MM.1S (cell line): ENCODE measurements around the gene CYS1.

ENCODE experiments used
- DNase-seq: peaks from one replicate; pipeline ENCODE4 v3.0.0-alpha.2; 2015
- H2AFZ ChIP-seq: fragments of 300-600 bp; sonication (generic); 2 replicates; pipeline ENCODE4 v1.6.0; 2016; ENCODE audit warnings: antibody characterized with exemption, low read length
- H3F3A ChIP-seq: fragments of 300-600 bp; sonication (generic); 2 replicates; pipeline ENCODE4 v1.6.1; 2016; ENCODE audit warnings: mild to moderate bottlenecking, antibody characterized with exemption, low read length, moderate library complexity, mixed read lengths; ENCODE audit not compliant: insufficient read depth
- H3K27ac ChIP-seq: fragments of 300-600 bp; sonication (generic); 2 replicates; pipeline ENCODE4 v1.5.1; 2016; ENCODE audit warnings: mild to moderate bottlenecking, low read length
- H3K27me3 ChIP-seq: fragments of 300-600 bp; sonication (generic); replicated peaks from 2 replicates; pipeline ENCODE4 v1.6.0; 2016; ENCODE audit warnings: low read length; ENCODE audit not compliant: insufficient read depth
- H3K36me3 ChIP-seq: fragments of 300-600 bp; sonication (generic); replicated peaks from 2 replicates; pipeline ENCODE4 v1.6.1; 2016; ENCODE audit warnings: mild to moderate bottlenecking, low read length, mixed read lengths; ENCODE audit not compliant: insufficient read depth
- H3K4me1 ChIP-seq: fragments of 300-600 bp; sonication (generic); 2 replicates; pipeline ENCODE4 v1.6.1; 2016; ENCODE audit warnings: low read length, mixed read lengths
- H3K4me2 ChIP-seq: fragments of 300-600 bp; sonication (generic); 2 replicates; pipeline ENCODE4 v1.6.0; 2016; ENCODE audit warnings: low read depth, low read length
- H3K4me3 ChIP-seq: fragments of 300-600 bp; sonication (generic); 2 replicates; pipeline ENCODE4 v1.5.1; 2016; ENCODE audit warnings: low read length, mixed read lengths
- H3K79me2 ChIP-seq: fragments of 300-600 bp; sonication (generic); 2 replicates; pipeline ENCODE4 v1.6.1; 2016; ENCODE audit warnings: mixed run types, low read length, mixed read lengths
- H3K9ac ChIP-seq: fragments of 300-600 bp; sonication (generic); 2 replicates; pipeline ENCODE4 v1.6.1; 2016; ENCODE audit warnings: low read length, mixed read lengths
- H3K9me2 ChIP-seq: fragments of 300-600 bp; sonication (generic); replicated peaks from 2 replicates; pipeline ENCODE4 v1.6.1; 2016; ENCODE audit warnings: mild to moderate bottlenecking, low read length, mixed read lengths; ENCODE audit not compliant: insufficient read depth
- H3K9me3 ChIP-seq: fragments of 300-600 bp; sonication (generic); replicated peaks from 2 replicates; pipeline ENCODE4 v1.6.1; 2016; ENCODE audit warnings: mild to moderate bottlenecking, low read length, mixed read lengths; ENCODE audit not compliant: insufficient read depth
- H4K20me1 ChIP-seq: fragments of 300-600 bp; sonication (generic); 2 replicates; pipeline ENCODE4 v1.6.1; 2016; ENCODE audit warnings: mild to moderate bottlenecking, low read length, moderate library complexity, mixed read lengths; ENCODE audit not compliant: insufficient read depth
- CTCF ChIP-seq: fragments of 300-600 bp; sonication (generic); IDR thresholded peaks from 2 replicates; pipeline ENCODE4 v1.5.1; 2016; ENCODE audit warnings: antibody characterized with exemption, low read length, mixed read lengths
- EZH2 ChIP-seq: fragments of 300-600 bp; sonication (generic); optimal IDR thresholded peaks from 2 replicates; pipeline ENCODE3; 2017; ENCODE audit warnings: low read depth, mild to moderate bottlenecking, antibody characterized with exemption, low read length, mixed read lengths
- EZH2phosphoT487 ChIP-seq: fragments of 300-600 bp; sonication (generic); IDR thresholded peaks from 2 replicates; pipeline ENCODE4 v1.6.1; 2018; ENCODE audit warnings: antibody characterized with exemption, low read length

The CYS1 gene

GRCh38 chr2:10123281-10123680 lies 43.1 kb upstream of the CYS1 start:
- Histone ChIP-seq H3K9ac (peak overlapping the region; percentile 92), H3K4me2 (peak overlapping the region; percentile 85), H4K20me1 (no peaks in the 10 kb centered on the region), H3F3A (peaks cover 69% of the 10 kb centered on the region), H3K4me3 (peak overlapping the region; percentile 77), H3K27me3 (no peaks in the 10 kb centered on the region), H2AFZ (no peak overlapping the region; the same call in 1 of the 2 replicates), H3K36me3 (peaks cover 7% of the 10 kb centered on the region; the same call in 1 of the 2 replicates), H3K9me2 (no peaks in the 10 kb centered on the region), H3K9me3 (no peaks in the 10 kb centered on the region), H3K79me2 (peaks cover 77% of the 10 kb centered on the region), H3K27ac (peak overlapping the region; percentile 91), H3K4me1 (peaks cover 19% of the 10 kb centered on the region)
- no peak for TF ChIP-seq EZH2phosphoT487
- no peak for TF ChIP-seq EZH2
- TF ChIP-seq CTCF = no peak
- DNase-seq = no peak

- no peaks in the 10 kb centered on the region for H3K27me3 ChIP-seq
Measured at GRCh38 chr2:10122500-10123280, 42.5 kb upstream of the CYS1 start, which contains the start of gene RRM2. Gene RRM2 (plus strand): TSS chr2:10122739. CDS start chr2:10122799, 60 bp downstream.

GRCh38 chr2:10120877-10121574 lies 40.8 kb upstream of the CYS1 start:
- peaks cover 50% of the 10 kb centered on the region for H3F3A ChIP-seq
- H3K27ac ChIP-seq = peak overlapping the region; percentile 91
- no peaks in the 10 kb centered on the region for H4K20me1 ChIP-seq
- TF ChIP-seq EZH2phosphoT487 (no peak), EZH2 (no peak), CTCF (no peak)
- H3K9me3 ChIP-seq = no peaks in the 10 kb centered on the region
- H3K27me3 ChIP-seq = no peaks in the 10 kb centered on the region
- H3K36me3 ChIP-seq = 0 out of 2 replicates have a peak, but pooled peaks cover 6% of the 10 kb centered on the region
- peaks cover 16% of the 10 kb centered on the region for H3K4me1 ChIP-seq
- H2AFZ ChIP-seq = peak overlapping the region; percentile 30
- peak overlapping the region; percentile 88 for H3K4me2 ChIP-seq
- H3K9ac ChIP-seq = peak overlapping the region; percentile 92
- DNase-seq = peak; percentile 62
- H3K9me2 ChIP-seq = no peaks in the 10 kb centered on the region
- peak overlapping the region; percentile 77 for H3K4me3 ChIP-seq
- H3K79me2 ChIP-seq = peaks cover 55% of the 10 kb centered on the region

More at GRCh38 chr2:10122500-10123280, 42.5 kb upstream of the CYS1 start, which contains the start of gene RRM2:
- Histone ChIP-seq H3F3A (peaks cover 66% of the 10 kb centered on the region), H3K9me2 (no peaks in the 10 kb centered on the region), H3K9ac (peak within 1 kb of the TSS; percentile 92), H2AFZ (peak within 1 kb of the TSS; percentile 30; the same call in 1 of the 2 replicates), H3K36me3 (peaks cover 6% of the 10 kb centered on the region; the same call in 1 of the 2 replicates), H3K79me2 (peaks cover 71% of the 10 kb centered on the region), H3K9me3 (no peaks in the 10 kb centered on the region), H3K4me2 (peak within 1 kb of the TSS; percentile 88), H3K4me1 (peaks cover 16% of the 10 kb centered on the region), H4K20me1 (no peaks in the 10 kb centered on the region), H3K27ac (peak within 1 kb of the TSS; percentile 91), H3K4me3 (peak within 1 kb of the TSS; percentile 77)
- peak; percentile 95 for DNase-seq
- TF ChIP-seq EZH2phosphoT487 (no peak), EZH2 (no peak), CTCF (no peak)
